ENCODE measurements around the gene ELOA. TPM values are rescaled to one million over a fixed set of nuclear protein-coding genes. Genes with fewer than 3 reads are reported as not detected.

The ELOA gene
- total RNA-seq, 4 donors from 2014 or later = 9.6 to 39.3 (median 33.2) TPM

- no peak for DNase-seq
- H3K4me1 ChIP-seq = no peaks in the 10 kb centered on the region
- no peak overlapping the region for H3K27ac ChIP-seq
- H3K4me3 ChIP-seq = no peak overlapping the region
- WGBS, 2 donors (ENCODE audit: low coverage in 1 of 2) = 66 to 78% methylated on average over 2 to 3 of the region's 3 CpGs
- intact Hi-C loops (cut with DNase I; ENCODE audit: low total_unique reads) (no loop called here), in situ Hi-C loops (cut with MboI; ENCODE audit: low pct_ligation_motif_present in 1 of 4, low pct_unique_long_range_greater_than_20kb in 1 of 4, low sequenced_read_pairs in 3 of 4) (no loop called here)
- H3K36me3 ChIP-seq = no peaks in the 10 kb centered on the region
- no peaks in the 10 kb centered on the region for H3K9me3 ChIP-seq
- no peaks in the 10 kb centered on the region for H3K27me3 ChIP-seq
- TF ChIP-seq, protein P1, sequence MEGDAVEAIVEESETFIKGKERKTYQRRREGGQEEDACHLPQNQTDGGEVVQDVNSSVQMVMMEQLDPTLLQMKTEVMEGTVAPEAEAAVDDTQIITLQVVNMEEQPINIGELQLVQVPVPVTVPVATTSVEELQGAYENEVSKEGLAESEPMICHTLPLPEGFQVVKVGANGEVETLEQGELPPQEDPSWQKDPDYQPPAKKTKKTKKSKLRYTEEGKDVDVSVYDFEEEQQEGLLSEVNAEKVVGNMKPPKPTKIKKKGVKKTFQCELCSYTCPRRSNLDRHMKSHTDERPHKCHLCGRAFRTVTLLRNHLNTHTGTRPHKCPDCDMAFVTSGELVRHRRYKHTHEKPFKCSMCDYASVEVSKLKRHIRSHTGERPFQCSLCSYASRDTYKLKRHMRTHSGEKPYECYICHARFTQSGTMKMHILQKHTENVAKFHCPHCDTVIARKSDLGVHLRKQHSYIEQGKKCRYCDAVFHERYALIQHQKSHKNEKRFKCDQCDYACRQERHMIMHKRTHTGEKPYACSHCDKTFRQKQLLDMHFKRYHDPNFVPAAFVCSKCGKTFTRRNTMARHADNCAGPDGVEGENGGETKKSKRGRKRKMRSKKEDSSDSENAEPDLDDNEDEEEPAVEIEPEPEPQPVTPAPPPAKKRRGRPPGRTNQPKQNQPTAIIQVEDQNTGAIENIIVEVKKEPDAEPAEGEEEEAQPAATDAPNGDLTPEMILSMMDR (IDR thresholded peaks at IDR 0.05) = peak; percentile 17 to 44 (median 31)
- no peak for TF ChIP-seq POLR2A (IDR thresholded peaks at IDR 0.05)
- no peak for TF ChIP-seq EP300 (IDR thresholded peaks at IDR 0.05; ENCODE audit: low read depth)
- TF ChIP-seq POLR2AphosphoS5 (IDR thresholded peaks at IDR 0.05) = no peak
These were observed 24.8 kb upstream of the ELOA start for GRCh38 chr1:23718482-23718881.

DNA sequence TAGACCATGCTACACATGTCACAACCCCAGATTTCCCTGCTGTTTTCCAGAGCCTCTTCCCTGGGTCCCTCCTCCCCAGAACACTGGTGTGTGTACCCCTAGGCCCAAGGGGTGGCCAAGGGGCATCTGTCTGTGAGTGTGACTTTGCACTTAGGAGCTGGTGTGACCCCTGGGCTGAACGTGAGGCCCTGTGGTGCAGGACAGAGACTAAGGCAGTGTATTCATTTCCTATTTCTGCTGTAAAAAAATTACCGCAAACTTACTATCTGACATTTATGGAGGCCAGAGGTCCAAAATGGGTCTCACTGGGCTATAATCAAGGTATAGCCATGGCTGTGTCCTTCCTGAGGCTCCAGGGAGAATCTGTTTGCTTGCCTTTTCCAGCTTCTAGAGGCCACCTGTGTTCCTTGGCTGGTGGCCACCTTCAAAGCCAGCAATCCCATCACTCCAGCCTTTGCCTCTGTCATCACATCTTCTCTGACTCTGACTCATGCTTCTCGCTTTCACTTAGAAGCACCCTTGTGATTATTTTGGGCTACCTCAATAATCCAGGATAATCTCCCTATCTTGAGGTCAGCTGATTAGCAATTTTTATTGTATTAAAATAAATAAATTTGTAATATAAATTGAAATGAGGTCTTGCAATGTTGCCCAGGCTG is 24.0 kb upstream of the ELOA start:
- H3K9me3 ChIP-seq = no peaks in the 10 kb centered on the region
- WGBS, 2 donors (ENCODE audit: low coverage in 1 of 2) = 63 to 87% methylated on average over 1 to 3 of the region's 3 CpGs
- intact Hi-C loops (cut with DNase I; ENCODE audit: low total_unique reads) = no loop called here
- TF ChIP-seq, protein P1 (IDR thresholded peaks at IDR 0.05) = no peak
- no peak overlapping the region for H3K4me3 ChIP-seq
- H3K4me1 ChIP-seq = no peaks in the 10 kb centered on the region
- no peak overlapping the region for H3K27ac ChIP-seq
- no peak for DNase-seq
- H3K27me3 ChIP-seq = no peaks in the 10 kb centered on the region
- no peaks in the 10 kb centered on the region for H3K36me3 ChIP-seq
- in situ Hi-C loops (cut with MboI; ENCODE audit: low pct_ligation_motif_present in 1 of 4, low pct_unique_long_range_greater_than_20kb in 1 of 4, low sequenced_read_pairs in 3 of 4) = no loop called here

- in situ Hi-C loops (cut with MboI; ENCODE audit: low pct_ligation_motif_present in 1 of 4, low pct_unique_long_range_greater_than_20kb in 1 of 4, low sequenced_read_pairs in 3 of 4) = no loop called here
- intact Hi-C loops (cut with DNase I; ENCODE audit: low total_unique reads) = no loop called here
- DNase-seq = no peak
- no peaks in the 10 kb centered on the region for H3K36me3 ChIP-seq
- H3K4me3 ChIP-seq = no peak overlapping the region
- TF ChIP-seq POLR2AphosphoS5 (IDR thresholded peaks at IDR 0.05) (no peak), POLR2A (IDR thresholded peaks at IDR 0.05) (no peak), EP300 (IDR thresholded peaks at IDR 0.05; ENCODE audit: low read depth) (no peak)
- TF ChIP-seq, protein P1 (IDR thresholded peaks at IDR 0.05) = no peak
- H3K27ac ChIP-seq = no peak overlapping the region
- H3K9me3 ChIP-seq = no peaks in the 10 kb centered on the region
- 73 to 80% methylated on average over 2 to 10 of the region's 10 CpGs for WGBS, 2 donors (ENCODE audit: low coverage in 1 of 2)
- H3K4me1 ChIP-seq = no peaks in the 10 kb centered on the region
- no peaks in the 10 kb centered on the region for H3K27me3 ChIP-seq
These were observed 22.8 kb upstream of the ELOA start for GRCh38 chr1:23720256-23720995.

DNA sequence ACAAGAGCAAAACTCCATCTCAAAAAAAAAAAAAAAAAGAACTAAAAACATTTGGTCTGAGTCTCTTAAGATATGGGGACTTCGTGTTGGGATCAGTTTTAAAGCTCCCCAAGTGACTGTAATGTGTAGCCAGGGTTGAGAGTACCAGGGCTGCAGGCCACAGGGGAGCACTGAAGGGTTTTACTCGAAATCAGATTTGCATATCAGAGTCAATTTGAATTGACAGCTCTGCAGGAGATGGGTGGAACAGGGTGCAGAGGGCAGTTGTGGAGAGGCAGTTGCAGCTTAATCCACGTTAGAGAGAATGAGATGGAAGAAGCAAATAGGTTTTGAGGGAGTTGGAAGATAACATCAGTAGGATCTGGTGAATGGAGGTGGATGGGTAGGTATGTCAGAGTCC is 20.6 kb upstream of the ELOA start:
- peaks cover 5 to 12% (median 8%) of the 10 kb centered on the region in 4 donors for H3K4me1 ChIP-seq
- H3K4me3 ChIP-seq = no peak overlapping the region
- in situ Hi-C loops (cut with MboI; ENCODE audit: low pct_ligation_motif_present in 1 of 4, low pct_unique_long_range_greater_than_20kb in 1 of 4, low sequenced_read_pairs in 3 of 4) (no loop called here), intact Hi-C loops (cut with DNase I; ENCODE audit: low total_unique reads) (no loop called here)
- H3K27ac ChIP-seq = no peak overlapping the region
- no peak for DNase-seq
- 62 to 64% methylated on average over 2 to 3 of the region's 3 CpGs for WGBS, 2 donors (ENCODE audit: low coverage in 1 of 2)
- H3K36me3 ChIP-seq = no peaks in the 10 kb centered on the region
- H3K9me3 ChIP-seq = no peaks in the 10 kb centered on the region
- H3K27me3 ChIP-seq = no peaks in the 10 kb centered on the region
- TF ChIP-seq EP300 (IDR thresholded peaks at IDR 0.05; ENCODE audit: low read depth) (no peak), POLR2AphosphoS5 (IDR thresholded peaks at IDR 0.05) (no peak), POLR2A (IDR thresholded peaks at IDR 0.05) (no peak)
- TF ChIP-seq, protein P1 (IDR thresholded peaks at IDR 0.05) = no peak

All from transverse colon (tissue), 4 donors.